CD4-positive, alpha-beta T cell treated with Interleukin-6 at 100 ng/mL for 8 hours (primary cell): ENCODE results near the gene EEF1G.
A peak's percentile ranks its signal among the peaks of the same experiment; 100 is the strongest.
"Not testable (repeated sequence)": the region's sequence is repeated elsewhere in the genome, so short reads cannot be mapped to it uniquely, and the experiment has no call there.

Experiments used
- DNase-seq: peaks from one replicate; pipeline ENCODE4 v3.0.0-alpha.2; 2020; ENCODE audit warnings: mixed read lengths, low spot score

EEF1G gene

GRCh38 chr11:62603776-62604299, 30.1 kb upstream of the EEF1G start:
- no peak for DNase-seq

GRCh38 chr11:62603072-62603408, 29.3 kb upstream of the EEF1G start:
- DNase-seq = no peak

- peak; percentile 39 for DNase-seq
These were observed 28.7 kb upstream of the EEF1G start for GRCh38 chr11:62602141-62603071.

GRCh38 chr11:62601372-62602140, 27.9 kb upstream of the EEF1G start, which contains the start of gene MTA2:
MTA2 (minus strand) TSS chr11:62601865; CDS start chr11:62601450, 415 bp downstream.
- DNase-seq = peak; percentile 98

GRCh38 chr11:62601122-62601371, 27.4 kb upstream of the EEF1G start:
- DNase-seq = peak; percentile 36

- no peak for DNase-seq
These were observed 26.9 kb upstream of the EEF1G start for GRCh38 chr11:62600367-62601121.

GRCh38 chr11:62599901-62600300, 26.2 kb upstream of the EEF1G start:
- DNase-seq = no peak

GRCh38 chr11:62599069-62599696, 25.5 kb upstream of the EEF1G start:
- DNase-seq = peak; percentile 99

GRCh38 chr11:62595124-62595523, 21.4 kb upstream of the EEF1G start:
- no peak for DNase-seq

GRCh38 chr11:62593434-62594044, 19.8 kb upstream of the EEF1G start:
- DNase-seq = peak; percentile 80

GRCh38 chr11:62592989-62593421, 19.3 kb upstream of the EEF1G start:
- no peak for DNase-seq

GRCh38 chr11:62592146-62592815, 18.6 kb upstream of the EEF1G start:
- no peak for DNase-seq

GRCh38 chr11:62591448-62592145, 17.9 kb upstream of the EEF1G start, which contains the start of gene TUT1:
TUT1 (minus strand) TSS chr11:62591523; CDS start chr11:62591485, 38 bp downstream.
- DNase-seq = peak; percentile 97

- DNase-seq = no peak
These were observed 15.4 kb upstream of the EEF1G start for GRCh38 chr11:62588966-62589637.

- DNase-seq = not testable (repeated sequence)
These were observed 11.7 kb upstream of the EEF1G start for GRCh38 chr11:62585356-62585755.

GRCh38 chr11:62581735-62582134, 8.0 kb upstream of the EEF1G start:
- DNase-seq = not testable (repeated sequence)

- no peak for DNase-seq
These were observed 7.4 kb upstream of the EEF1G start for GRCh38 chr11:62580959-62581715.

- no peak for DNase-seq
These were observed 5.6 kb upstream of the EEF1G start for GRCh38 chr11:62579252-62579651.

GRCh38 chr11:62578541-62578940, 4.8 kb upstream of the EEF1G start:
- no peak for DNase-seq
